GM19099 (cell line): Measurements from ENCODE around the gene SLC2A8.

Experiments
- POLR2A ChIP-seq: IDR thresholded peaks from 3 replicates; pipeline ENCODE4 v1.6.1; 2011; ENCODE audit warnings: low read depth; ENCODE audit not compliant: insufficient read length; ENCODE audit errors: extremely low read depth

The SLC2A8 gene

GRCh38 chr9:127390563-127390962 lies 6.4 kb upstream of the SLC2A8 start:
- no peak for TF ChIP-seq POLR2A

DNA sequence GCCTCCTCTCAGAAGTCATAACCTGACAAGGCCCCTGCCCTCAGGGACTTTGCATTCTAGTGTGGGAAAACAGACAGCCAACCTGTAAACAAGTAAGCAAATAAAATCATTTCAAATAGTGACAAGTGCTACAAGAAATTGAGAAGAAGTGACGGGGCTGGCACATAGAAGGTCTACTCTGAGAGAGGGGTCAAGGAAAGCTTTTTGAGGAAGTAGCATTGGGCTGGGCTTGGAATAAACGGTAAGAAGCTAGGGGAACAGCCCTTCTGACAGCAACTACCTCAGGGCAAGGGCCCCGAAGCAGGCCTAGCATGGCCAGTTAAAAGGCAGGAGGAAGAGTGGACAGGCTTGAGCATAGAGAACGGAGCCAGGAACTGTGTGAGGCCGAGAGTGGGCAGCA lies 4.8 kb upstream of the SLC2A8 start:
- no peak for TF ChIP-seq POLR2A

DNA sequence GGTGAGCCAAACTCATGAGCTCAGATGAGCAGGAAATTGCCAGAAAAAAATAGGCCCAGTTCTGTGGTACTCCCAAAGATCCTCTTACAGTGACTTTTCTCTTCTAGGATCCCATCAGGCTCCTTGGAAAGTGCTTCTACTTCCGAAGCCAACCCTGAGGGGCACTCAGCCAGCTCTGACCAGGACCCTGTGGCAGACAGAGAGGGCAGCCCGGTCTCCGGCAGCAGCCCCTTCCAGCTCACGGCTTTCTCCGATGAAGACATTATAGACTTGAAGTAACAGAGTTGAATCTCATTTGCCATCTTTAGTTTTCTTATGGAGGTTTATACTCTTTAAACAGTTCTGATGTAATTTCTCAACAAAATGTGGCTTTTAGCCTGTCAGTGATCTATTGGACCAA lies 4.0 kb upstream of the SLC2A8 start:
- TF ChIP-seq POLR2A, result no peak

GRCh38 chr9:127393645-127394044 lies 3.3 kb upstream of the SLC2A8 start:
- no peak for TF ChIP-seq POLR2A

GRCh38 chr9:127395497-127396252 lies 1.3 kb upstream of the SLC2A8 start:
- no peak for TF ChIP-seq POLR2A

- peak; percentile 67 for TF ChIP-seq POLR2A
These were observed 639 bp upstream of the SLC2A8 start for GRCh38 chr9:127396253-127396807.

DNA sequence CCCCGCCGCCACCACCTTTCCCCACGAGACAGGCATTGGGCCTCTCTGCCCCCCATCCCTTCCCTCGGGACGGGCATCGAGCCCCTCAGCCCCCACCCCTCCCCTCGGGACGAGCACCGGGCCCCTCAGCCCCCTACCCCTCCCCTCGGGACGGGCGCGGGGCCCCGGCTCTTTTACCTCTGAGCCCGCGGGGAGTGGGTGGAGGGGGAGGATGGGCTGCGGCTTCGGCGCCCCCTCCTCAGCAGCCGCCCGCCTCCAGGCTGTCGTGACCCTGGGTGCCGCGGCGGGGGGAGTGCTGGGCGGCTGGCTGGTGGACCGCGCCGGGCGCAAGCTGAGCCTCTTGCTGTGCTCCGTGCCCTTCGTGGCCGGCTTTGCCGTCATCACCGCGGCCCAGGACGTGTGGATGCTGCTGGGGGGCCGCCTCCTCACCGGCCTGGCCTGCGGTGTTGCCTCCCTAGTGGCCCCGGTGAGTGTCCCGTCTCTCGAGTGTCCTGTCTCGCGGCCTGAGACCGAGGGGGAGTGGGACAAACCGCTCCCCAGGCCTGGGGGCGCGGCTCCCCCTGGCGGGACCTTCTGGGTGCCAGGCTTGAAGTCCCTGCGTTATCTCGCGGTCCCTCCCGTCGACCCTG lies 791 bp downstream of the SLC2A8 start:
- no peak for TF ChIP-seq POLR2A

- TF ChIP-seq POLR2A, result no peak
These were observed 1.3 kb downstream of the SLC2A8 start for GRCh38 chr9:127398275-127398647.

GRCh38 chr9:127398715-127399400 lies 1.9 kb downstream of the SLC2A8 start:
- no peak for TF ChIP-seq POLR2A

GRCh38 chr9:127399736-127400269 lies 2.8 kb downstream of the SLC2A8 start:
- no peak for TF ChIP-seq POLR2A

DNA sequence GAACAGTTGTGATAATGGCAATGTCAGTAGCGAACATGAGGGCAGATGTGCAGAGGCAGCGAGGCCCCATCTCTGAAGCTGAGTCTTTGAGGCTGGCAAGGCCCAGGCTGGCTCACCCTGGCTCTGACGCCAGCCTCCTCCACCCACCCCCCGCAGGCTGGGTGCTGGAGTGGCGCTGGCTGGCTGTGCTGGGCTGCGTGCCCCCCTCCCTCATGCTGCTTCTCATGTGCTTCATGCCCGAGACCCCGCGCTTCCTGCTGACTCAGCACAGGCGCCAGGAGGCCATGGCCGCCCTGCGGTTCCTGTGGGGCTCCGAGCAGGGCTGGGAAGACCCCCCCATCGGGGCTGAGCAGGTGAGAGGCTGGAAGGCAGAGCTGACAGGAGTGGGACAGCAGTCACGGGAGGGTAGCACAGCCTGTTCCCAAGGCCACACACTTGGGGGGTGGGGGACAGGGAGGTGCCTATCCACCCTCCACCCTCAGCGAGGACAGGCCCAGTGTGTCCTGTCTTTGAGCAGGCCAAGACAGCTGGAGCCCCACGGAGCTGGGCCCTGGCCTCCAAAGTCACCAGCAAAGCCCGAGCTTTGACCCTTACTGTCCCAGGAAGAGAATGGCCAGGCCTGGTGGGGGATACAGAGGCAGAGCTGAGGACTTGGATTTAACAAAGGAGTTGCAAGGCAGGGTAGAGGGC lies 5.6 kb downstream of the SLC2A8 start:
- TF ChIP-seq POLR2A, result no peak

- TF ChIP-seq POLR2A, result no peak
These were observed 6.7 kb downstream of the SLC2A8 start for GRCh38 chr9:127403507-127404192.

DNA sequence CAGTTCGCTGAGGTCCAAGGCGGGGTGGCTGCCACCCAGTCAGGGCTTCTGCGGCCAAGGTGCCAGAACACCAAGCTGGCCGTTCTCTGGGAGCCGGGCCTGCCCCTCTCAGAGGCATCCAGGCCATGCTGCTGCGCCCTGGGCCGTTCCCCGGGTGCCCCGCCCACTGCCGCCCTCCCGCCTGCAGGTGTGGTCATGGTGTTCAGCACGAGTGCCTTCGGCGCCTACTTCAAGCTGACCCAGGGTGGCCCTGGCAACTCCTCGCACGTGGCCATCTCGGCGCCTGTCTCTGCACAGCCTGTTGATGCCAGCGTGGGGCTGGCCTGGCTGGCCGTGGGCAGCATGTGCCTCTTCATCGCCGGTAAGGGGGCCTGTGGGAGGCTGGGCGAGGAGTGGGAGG lies 7.7 kb downstream of the SLC2A8 start:
- no peak for TF ChIP-seq POLR2A
